Stimulated activated CD4-positive, alpha-beta T cell treated with anti-CD3 and anti-CD28 coated beads, Interleukin-1b, Interleukin-23, amount 100 ng/mL, for 48 hours (primary cell): Measurements from ENCODE around the gene NLRP5.
"Not testable (repeated sequence)": the region's sequence is repeated elsewhere in the genome, so short reads cannot be mapped to it uniquely, and the experiment has no call there.

ENCODE experiments used
- DNase-seq: peaks from one replicate; pipeline ENCODE4 v3.0.0-alpha.2; 2020

NLRP5 gene

GRCh38 chr19:56099638-56100539 is 113.3 kb downstream of the NLRP5 start:
- DNase-seq: no peak

GRCh38 chr19:56101095-56101494 is 114.5 kb downstream of the NLRP5 start:
- no peak for DNase-seq

GRCh38 chr19:56101746-56102535 is 115.4 kb downstream of the NLRP5 start:
- DNase-seq: no peak

- no peak for DNase-seq
Observed at GRCh38 chr19:56103027-56103614, 116.5 kb downstream of the NLRP5 start.

- DNase-seq: no peak
Observed at GRCh38 chr19:56104423-56104822, 117.8 kb downstream of the NLRP5 start.

GRCh38 chr19:56105090-56105701 is 118.6 kb downstream of the NLRP5 start:
- DNase-seq: peak; percentile 42

- DNase-seq: not testable (repeated sequence)
Observed at GRCh38 chr19:56105831-56106396, 119.3 kb downstream of the NLRP5 start.

GRCh38 chr19:56106397-56106849 is 119.8 kb downstream of the NLRP5 start:
- DNase-seq: no peak

GRCh38 chr19:56106993-56107392 is 120.4 kb downstream of the NLRP5 start:
- no peak for DNase-seq

- no peak for DNase-seq
Observed at GRCh38 chr19:56107626-56108351, 121.2 kb downstream of the NLRP5 start.

GRCh38 chr19:56108447-56109195 is 122.0 kb downstream of the NLRP5 start:
- DNase-seq: no peak

- DNase-seq: no peak
Observed at GRCh38 chr19:56109226-56109625, 122.7 kb downstream of the NLRP5 start.

- no peak for DNase-seq
Observed at GRCh38 chr19:56110515-56111448, 124.2 kb downstream of the NLRP5 start.
